ENCODE measurements around the gene CPNE7.

- TF ChIP-seq CTCF (IDR thresholded peaks at IDR 0.05; ENCODE audit: borderline replicate concordance, extremely low read depth, low read length, poor library complexity, severe bottlenecking) (no peak), EZH2 (IDR thresholded peaks at IDR 0.05; ENCODE audit: borderline replicate concordance, low read depth, low read length, severe bottlenecking) (no peak)
These were observed 35.0 kb upstream of the CPNE7 start for GRCh38 chr16:89540557-89540956.
